GM19328 (cell line): Measurements from ENCODE around the gene SESTD1.
A peak's percentile ranks its signal among the peaks of the same experiment; 100 is the strongest.
"Not testable (repeated sequence)": the region's sequence is repeated elsewhere in the genome, so short reads cannot be mapped to it uniquely, and the experiment has no call there.

ENCODE experiments used
- ATAC-seq: cut with Tn5 transposase; IDR thresholded peaks from one replicate; pipeline ENCODE4 v1.9.1; 2021; ENCODE audit warnings: mild to moderate bottlenecking, moderate library complexity; ENCODE audit not compliant: unreplicated experiment

SESTD1 gene

GRCh38 chr2:179268277-179268925, 3.8 kb upstream of the SESTD1 start:
- ATAC-seq = no peak

- no peak for ATAC-seq
Measured at GRCh38 chr2:179266271-179266670, 1.6 kb upstream of the SESTD1 start.

GRCh38 chr2:179265082-179265510, 464 bp upstream of the SESTD1 start:
- ATAC-seq = no peak

- peak; percentile 21 for ATAC-seq
Measured at GRCh38 chr2:179263446-179264367, 925 bp downstream of the SESTD1 start.

GRCh38 chr2:179263015-179263414, 1.6 kb downstream of the SESTD1 start:
- ATAC-seq = no peak

- ATAC-seq = no peak
Measured at GRCh38 chr2:179262077-179262660, 2.5 kb downstream of the SESTD1 start.

- no peak for ATAC-seq
Measured at GRCh38 chr2:179261151-179261825, 3.3 kb downstream of the SESTD1 start.

GRCh38 chr2:179260224-179260623, 4.4 kb downstream of the SESTD1 start:
- ATAC-seq = no peak

- ATAC-seq = no peak
Measured at GRCh38 chr2:179255129-179255528, 9.5 kb downstream of the SESTD1 start.

- peak; percentile 57 for ATAC-seq
Measured at GRCh38 chr2:179253226-179253625, 11.4 kb downstream of the SESTD1 start.

- ATAC-seq = no peak
Measured at GRCh38 chr2:179252423-179252822, 12.2 kb downstream of the SESTD1 start.

- ATAC-seq = no peak
Measured at GRCh38 chr2:179251870-179252269, 12.8 kb downstream of the SESTD1 start.

GRCh38 chr2:179250848-179251504, 13.7 kb downstream of the SESTD1 start:
- peak; percentile 26 for ATAC-seq

GRCh38 chr2:179250095-179250494, 14.5 kb downstream of the SESTD1 start:
- ATAC-seq = no peak

- no peak for ATAC-seq
Measured at GRCh38 chr2:179248024-179248348, 16.6 kb downstream of the SESTD1 start.

GRCh38 chr2:179247318-179248023, 17.2 kb downstream of the SESTD1 start:
- ATAC-seq = no peak

GRCh38 chr2:179245843-179246242, 18.8 kb downstream of the SESTD1 start:
- ATAC-seq = not testable (repeated sequence)

GRCh38 chr2:179243046-179243445, 21.6 kb downstream of the SESTD1 start:
- no peak for ATAC-seq

- ATAC-seq = no peak
Measured at GRCh38 chr2:179240481-179241451, 23.9 kb downstream of the SESTD1 start.
